ENCODE measurements around the gene PDCD10. TPM values are rescaled to one million over a fixed set of nuclear protein-coding genes. Genes with fewer than 3 reads are reported as not detected.

Gene PDCD10
- total and polyA plus RNA-seq, 8 donors: 45.0 to 65.7 (median 58.0) TPM

DNA sequence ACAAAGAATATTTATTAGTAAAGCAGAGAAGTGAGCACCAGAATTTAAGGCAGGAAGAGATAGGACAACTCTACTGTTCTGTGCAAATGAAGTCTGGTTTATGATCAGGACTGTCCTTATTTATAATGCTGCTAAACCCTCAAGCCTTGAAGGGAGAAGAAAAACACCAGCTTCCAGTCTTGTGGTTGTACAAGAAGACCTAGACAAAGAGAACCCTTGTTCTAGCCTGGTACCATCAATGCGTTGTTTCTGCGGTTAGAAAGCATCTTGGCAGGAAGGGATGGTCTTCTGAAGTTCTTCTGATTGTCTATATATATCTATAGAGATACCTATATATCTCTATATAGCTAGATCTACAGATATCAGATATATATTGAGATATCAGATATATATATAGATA is 33.8 kb downstream of the PDCD10 start:
- no peak for DNase-seq
- intact Hi-C loops (cut with DNase I): no loop called here
- no peak for ATAC-seq
- Histone ChIP-seq H3K27ac (no peak overlapping the region), H3K9me3 (no peaks in the 10 kb centered on the region), H3K36me3 (peaks cover 0 to 35% of the 10 kb centered on the region in 2 donors), H3K4me1 (peaks cover 0 to 3% of the 10 kb centered on the region in 2 donors), H3K27me3 (no peaks in the 10 kb centered on the region), H3K4me3 (no peak overlapping the region)
- TF ChIP-seq, protein P1, sequence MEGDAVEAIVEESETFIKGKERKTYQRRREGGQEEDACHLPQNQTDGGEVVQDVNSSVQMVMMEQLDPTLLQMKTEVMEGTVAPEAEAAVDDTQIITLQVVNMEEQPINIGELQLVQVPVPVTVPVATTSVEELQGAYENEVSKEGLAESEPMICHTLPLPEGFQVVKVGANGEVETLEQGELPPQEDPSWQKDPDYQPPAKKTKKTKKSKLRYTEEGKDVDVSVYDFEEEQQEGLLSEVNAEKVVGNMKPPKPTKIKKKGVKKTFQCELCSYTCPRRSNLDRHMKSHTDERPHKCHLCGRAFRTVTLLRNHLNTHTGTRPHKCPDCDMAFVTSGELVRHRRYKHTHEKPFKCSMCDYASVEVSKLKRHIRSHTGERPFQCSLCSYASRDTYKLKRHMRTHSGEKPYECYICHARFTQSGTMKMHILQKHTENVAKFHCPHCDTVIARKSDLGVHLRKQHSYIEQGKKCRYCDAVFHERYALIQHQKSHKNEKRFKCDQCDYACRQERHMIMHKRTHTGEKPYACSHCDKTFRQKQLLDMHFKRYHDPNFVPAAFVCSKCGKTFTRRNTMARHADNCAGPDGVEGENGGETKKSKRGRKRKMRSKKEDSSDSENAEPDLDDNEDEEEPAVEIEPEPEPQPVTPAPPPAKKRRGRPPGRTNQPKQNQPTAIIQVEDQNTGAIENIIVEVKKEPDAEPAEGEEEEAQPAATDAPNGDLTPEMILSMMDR (IDR thresholded peaks at IDR 0.05): no peak

DNA sequence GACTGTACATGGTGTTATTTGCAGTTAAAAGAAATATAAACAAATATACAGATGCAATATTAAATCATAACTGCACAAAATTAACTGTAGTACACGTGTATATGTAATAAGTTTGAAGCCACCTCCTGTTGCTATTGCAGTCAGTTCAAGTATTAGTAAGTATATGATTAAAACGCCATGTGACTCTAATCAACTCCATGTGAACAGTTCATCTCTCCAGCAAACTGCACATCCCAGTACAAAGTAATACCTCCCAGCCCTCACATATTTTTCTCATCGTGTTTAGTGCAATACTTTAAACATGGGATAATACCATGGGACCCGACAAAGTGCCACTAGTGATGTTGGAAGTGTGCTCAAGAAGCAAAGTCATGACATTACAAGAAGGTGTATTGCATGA is 34.6 kb downstream of the PDCD10 start:
- Histone ChIP-seq H3K4me1 (no peaks in the 10 kb centered on the region), H3K9me3 (no peaks in the 10 kb centered on the region), H3K27me3 (no peaks in the 10 kb centered on the region), H3K4me3 (no peak overlapping the region), H3K36me3 (peaks cover 0 to 43% of the 10 kb centered on the region in 2 donors), H3K27ac (no peak overlapping the region)
- intact Hi-C loops (cut with DNase I): no loop called here
- TF ChIP-seq, protein P1 (IDR thresholded peaks at IDR 0.05): no peak
- no peak for DNase-seq
- ATAC-seq: no peak

DNA sequence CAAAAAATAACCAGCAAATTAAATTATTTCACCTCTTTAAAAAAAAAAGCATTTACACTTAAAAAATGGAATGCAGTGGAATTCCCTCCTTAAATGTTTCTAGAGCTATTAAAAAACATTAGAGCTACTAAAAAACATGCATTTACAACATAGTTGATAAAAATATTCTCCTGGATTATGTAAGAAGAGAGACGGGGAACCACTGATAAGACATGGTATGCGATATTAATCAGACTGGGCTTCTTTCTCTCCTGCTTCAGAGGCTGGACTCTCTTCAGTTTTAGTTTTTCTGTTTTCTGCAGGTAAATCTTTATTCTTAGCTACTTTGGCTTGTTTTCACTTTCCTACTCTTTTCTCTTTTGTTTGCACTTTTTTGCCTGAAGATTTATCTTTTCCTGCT is 40.6 kb downstream of the PDCD10 start:
- H3K36me3 ChIP-seq: peaks cover 0 to 44% of the 10 kb centered on the region in 2 donors

DNA sequence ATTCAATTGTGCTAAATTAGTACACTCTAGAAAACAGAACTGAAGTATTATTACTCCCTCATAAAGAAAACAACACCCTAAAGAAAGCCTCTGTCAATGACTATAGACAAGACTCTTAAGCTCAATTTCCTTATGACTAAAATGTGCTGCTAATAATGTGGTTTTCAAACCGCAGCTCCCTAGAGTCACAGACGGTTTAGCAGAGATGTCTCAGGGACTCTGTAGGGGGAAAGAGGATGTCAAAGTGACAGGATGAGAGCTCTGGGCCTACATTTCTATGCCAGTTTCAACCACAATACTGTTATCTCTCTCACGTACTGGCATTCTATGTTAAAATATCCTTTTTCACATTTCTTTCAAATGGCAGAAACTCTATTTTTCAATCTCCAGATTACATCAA is 43.3 kb downstream of the PDCD10 start:
- intact Hi-C loops (cut with DNase I): no loop called here
- H3K9me3 ChIP-seq: no peaks in the 10 kb centered on the region
- H3K27me3 ChIP-seq: no peaks in the 10 kb centered on the region
- no peak overlapping the region for H3K4me3 ChIP-seq
- no peak overlapping the region for H3K27ac ChIP-seq
- DNase-seq (no peak), ATAC-seq (no peak)
- H3K36me3 ChIP-seq: peaks cover 0 to 57% of the 10 kb centered on the region in 2 donors
- H3K4me1 ChIP-seq: no peaks in the 10 kb centered on the region
- TF ChIP-seq, protein P1 (IDR thresholded peaks at IDR 0.05): no peak

More for the DNA sequence above, 40.6 kb downstream of the PDCD10 start:
- ATAC-seq: no peak
- H3K27me3 ChIP-seq: no peaks in the 10 kb centered on the region
- no peaks in the 10 kb centered on the region for H3K9me3 ChIP-seq
- no peak for DNase-seq
- TF ChIP-seq, protein P1 (IDR thresholded peaks at IDR 0.05): no peak
- H3K4me3 ChIP-seq: no peak overlapping the region
- intact Hi-C loops (cut with DNase I): no loop called here
- H3K27ac ChIP-seq: no peak overlapping the region
- no peaks in the 10 kb centered on the region for H3K4me1 ChIP-seq

DNA sequence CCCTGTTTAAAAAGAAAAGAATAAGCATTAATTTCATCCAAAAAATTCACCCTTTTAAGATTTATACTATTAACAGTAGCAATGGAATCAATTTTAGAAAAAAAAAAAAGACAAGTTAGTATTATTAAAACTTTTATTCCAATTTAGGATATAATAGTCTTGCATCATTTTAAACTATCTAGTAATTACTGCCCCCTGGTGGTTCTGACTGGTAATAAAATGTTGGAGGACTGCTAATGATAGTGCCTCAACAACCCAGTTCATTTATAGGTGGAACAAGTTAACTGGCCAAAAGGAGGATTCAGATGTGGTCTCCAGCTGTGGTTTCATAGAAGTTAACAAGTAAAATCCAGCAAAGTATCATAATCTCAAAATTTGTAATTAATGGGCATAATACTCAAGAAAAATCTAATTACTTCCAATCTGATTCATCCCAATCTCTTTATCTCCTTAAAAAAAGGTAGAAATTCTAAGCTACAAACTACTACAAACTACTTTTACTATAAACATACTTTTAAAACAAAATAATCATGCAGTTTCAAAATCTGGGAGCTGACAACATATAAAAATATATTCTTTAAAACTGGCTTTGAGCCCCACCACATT is 50.2 kb downstream of the PDCD10 start:
- Histone ChIP-seq H3K4me1 (no peaks in the 10 kb centered on the region), H3K4me3 (no peak overlapping the region), H3K27ac (no peak overlapping the region), H3K36me3 (peaks cover 0 to 51% of the 10 kb centered on the region in 2 donors), H3K27me3 (no peaks in the 10 kb centered on the region), H3K9me3 (no peaks in the 10 kb centered on the region)
- ATAC-seq: peak; percentile 86
- intact Hi-C loops (cut with DNase I): no loop called here
- TF ChIP-seq, protein P1 (IDR thresholded peaks at IDR 0.05): peak; percentile 75 to 77
- DNase-seq: peak in 2 of 4 donors; percentile 38 to 63
